ENCODE measurements around the gene LPAR3.
A peak's percentile ranks its signal among the peaks of the same experiment; 100 is the strongest.

LPAR3 gene

DNA sequence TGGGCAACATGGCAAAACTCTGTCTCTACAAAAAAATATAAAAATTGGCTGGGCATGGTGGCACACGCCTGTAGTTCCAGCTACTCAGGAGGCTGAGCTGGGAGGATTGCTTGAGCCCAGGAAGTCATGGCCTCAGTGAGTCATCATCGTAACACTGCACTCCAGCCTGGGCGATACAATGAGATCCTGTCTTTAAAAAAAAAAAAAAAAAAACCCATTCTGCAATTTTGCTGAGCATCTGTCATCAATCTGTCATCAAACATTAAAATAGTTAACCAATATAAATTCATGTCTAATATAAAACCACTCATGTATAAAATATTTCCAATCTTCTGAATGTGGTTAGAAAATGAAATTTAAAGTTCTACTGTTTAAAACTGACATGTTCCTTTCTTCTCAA is 56.9 kb downstream of the LPAR3 start:
- DNase-seq (ENCODE audit: low read depth, low spot score) = peak; percentile 58
- H3K27ac ChIP-seq = peak overlapping the region; percentile 91

DNA sequence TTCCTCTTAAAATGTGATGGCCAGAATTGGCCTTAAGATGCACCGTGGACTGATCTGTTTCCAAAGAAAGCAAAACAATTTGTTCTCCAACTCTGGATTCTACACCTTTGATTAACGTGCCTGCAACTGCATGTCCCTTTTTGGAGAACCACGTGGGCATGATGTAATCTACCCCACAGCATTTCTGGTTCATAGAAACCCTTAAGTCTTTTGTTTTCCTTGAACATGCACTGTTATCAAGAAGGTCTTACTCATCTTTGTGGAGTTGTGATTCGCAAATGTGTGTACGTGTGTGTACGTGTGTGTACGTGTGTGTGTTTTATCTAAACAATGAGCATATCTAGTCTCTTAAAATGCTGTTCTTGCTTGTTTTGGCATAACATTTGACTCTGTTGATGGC is 57.8 kb downstream of the LPAR3 start:
- DNase-seq (ENCODE audit: low read depth, low spot score) = peak; percentile 89
- peak overlapping the region; percentile 91 for H3K27ac ChIP-seq

DNA sequence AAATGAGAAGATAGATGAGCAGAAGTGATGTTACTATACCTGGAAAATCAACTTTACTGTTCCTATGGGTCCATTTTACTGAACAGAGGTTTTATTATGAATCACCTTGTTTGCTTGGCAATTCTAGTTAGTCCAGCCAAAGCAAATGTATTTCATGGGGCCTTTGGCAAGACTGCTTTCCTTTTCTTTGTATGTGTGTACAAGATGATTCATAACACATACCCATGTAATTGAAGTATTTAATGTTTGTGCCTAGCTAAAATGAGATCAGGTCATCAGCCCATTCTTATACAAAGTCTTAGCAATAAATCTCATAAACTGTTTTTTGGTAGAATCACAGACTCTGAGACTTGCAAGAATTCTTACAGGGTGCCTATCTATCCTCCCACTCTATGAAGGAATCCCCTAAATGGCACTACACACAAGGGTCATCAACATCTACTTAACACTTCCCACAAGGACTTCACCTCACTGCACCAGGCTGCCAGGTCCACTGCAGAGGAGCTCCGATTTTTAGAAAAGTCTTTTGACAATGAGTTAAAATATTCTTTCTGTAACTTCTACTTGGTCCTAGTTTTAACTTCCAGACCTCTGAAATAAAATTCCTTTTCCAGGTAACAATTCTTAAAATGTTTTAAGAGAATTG is 58.5 kb downstream of the LPAR3 start:
- DNase-seq (ENCODE audit: low read depth, low spot score) = peak; percentile 87
- peak overlapping the region; percentile 91 for H3K27ac ChIP-seq

DNA sequence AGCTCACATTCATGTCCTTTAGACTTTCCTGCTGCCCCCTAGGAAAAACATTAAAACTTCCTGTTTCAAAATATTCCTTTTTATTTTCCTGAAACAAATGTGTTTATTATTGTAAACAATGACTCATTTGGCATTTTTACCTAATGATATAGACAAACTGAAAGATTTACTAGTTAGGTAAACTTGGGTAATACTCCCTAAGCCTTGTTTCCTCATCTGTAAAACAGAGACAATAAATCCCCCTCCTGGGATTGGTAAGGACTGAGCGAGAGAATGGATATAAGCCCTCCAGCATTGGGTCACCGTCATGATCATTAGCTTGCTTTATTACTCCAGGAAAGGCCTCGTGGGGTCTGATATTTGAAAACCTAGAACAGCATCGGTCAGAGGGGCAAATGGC is 59.8 kb downstream of the LPAR3 start:
- DNase-seq (ENCODE audit: low read depth, low spot score) = no peak
- peak overlapping the region; percentile 91 for H3K27ac ChIP-seq

DNA sequence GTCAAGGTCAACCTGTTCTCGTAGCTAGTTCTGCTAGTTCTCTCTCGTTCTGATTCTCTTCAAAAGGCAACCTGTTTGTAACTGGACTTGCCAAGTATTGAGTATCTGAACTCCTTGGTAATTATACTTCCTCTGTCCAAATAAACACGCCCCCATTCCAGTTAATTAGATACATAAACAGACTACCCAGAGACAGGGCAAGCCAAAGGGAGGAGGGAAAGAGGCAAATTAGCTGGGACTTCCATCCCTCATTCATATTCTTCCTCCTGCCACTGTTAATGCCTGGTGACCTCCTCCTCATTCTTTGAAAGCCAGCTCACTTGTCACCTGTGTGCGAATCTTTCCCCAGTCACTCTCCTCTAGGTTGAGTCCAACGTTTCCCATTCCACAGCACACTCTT is 62.9 kb downstream of the LPAR3 start:
- no peak overlapping the region for H3K27ac ChIP-seq
- no peak for DNase-seq (ENCODE audit: low read depth, low spot score)

DNA sequence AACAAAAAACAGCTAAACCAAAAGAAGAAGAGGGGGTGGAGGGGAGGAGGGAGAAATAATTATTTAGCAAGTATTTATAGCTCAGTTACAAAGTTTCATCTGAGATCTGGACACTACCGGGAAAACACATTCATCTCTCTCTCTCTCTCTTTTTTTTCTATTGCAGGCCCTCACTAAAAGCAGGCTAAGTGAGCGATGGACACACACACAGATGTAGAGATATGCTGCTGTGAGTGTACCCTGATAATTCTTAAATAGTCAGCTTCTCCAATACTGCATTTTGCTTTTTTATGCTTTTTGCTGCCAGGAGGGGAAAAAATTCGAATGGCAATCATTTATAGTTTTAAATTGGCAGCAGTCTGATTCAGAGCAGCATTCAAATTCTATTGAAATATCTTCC is 65.0 kb downstream of the LPAR3 start:
- no peak overlapping the region for H3K27ac ChIP-seq

DNA sequence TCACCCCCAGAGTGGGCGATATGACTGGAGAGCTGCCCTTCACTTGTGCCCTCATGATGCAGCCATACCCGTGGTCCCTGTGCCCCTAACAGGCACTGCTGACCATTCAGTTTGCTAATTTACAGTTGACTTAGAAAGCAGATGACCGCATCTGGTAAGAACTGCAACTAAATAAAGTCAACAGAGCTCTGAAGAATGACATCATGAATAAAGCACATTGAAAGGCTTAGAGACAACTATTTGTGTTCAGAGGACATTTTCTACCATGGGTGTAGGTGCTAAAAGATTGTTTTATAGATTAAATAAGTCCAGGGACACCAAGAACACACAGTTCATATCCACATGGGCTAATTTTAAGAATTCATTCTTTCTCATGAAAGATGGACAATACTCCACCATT is 65.5 kb downstream of the LPAR3 start:
- H3K27ac ChIP-seq = no peak overlapping the region

More for the DNA sequence above, 65.0 kb downstream of the LPAR3 start:
- DNase-seq (ENCODE audit: low read depth, low spot score) = no peak

DNA sequence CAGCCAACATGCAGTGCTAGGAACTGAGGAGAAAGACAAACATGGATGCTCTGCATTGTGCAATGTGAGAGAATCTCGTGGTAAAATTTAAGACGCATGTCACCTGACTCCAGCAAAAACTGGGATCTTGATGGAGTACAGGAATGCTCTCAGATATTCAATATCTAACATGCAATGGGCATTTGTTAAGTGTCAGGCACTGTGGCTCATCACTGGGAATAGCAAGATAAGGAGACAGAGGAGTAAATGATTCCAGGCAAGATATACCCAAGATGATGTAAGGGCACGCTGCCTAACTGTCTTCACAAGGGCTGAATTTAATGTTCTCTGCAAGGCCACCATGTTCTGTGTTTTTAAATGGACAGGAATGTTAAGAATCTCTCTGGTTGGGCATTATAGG is 67.8 kb downstream of the LPAR3 start:
- no peak for DNase-seq (ENCODE audit: low read depth, low spot score)
- H3K27ac ChIP-seq = no peak overlapping the region

More for the DNA sequence above, 65.5 kb downstream of the LPAR3 start:
- DNase-seq (ENCODE audit: low read depth, low spot score) = no peak

DNA sequence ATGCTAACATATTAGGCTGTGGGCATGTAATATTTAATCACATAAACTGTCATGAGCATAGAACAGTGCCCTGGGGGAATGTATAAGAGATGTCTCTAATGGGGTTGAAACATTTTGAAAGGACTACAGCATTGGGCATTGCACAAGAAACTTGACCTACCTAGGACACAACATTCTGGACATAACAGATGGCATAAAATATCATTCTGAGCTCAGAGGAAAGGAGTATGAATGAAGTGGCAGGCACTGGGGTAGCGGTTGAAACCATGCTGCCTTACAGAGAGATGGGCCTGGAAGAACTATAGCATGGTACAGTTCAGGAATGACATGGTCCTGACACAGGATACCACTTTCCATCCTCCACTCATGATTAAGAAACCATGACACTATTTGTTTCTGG is 69.0 kb downstream of the LPAR3 start:
- no peak for DNase-seq (ENCODE audit: low read depth, low spot score)

DNA sequence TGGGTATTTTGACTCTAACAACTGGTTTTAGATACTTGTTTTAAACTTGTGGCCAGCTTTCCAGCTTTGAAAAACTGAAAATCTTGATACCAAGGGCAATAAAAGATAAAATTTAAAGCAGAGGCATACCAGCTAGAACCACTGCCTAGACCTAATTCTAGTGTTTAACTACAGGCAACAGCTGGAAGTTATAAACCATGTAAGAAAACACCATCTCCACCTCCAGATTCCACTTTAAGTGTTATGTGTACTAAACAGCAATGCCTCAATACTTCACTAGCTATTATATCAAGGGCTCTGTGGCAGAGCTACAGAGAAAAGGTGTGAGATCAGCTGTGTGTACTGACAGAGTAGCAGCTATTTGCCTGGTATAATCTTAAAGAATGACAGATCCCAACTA is 69.5 kb downstream of the LPAR3 start:
- no peak for DNase-seq (ENCODE audit: low read depth, low spot score)
- no peak overlapping the region for H3K27ac ChIP-seq

More for the DNA sequence above, 69.0 kb downstream of the LPAR3 start:
- H3K27ac ChIP-seq = no peak overlapping the region

DNA sequence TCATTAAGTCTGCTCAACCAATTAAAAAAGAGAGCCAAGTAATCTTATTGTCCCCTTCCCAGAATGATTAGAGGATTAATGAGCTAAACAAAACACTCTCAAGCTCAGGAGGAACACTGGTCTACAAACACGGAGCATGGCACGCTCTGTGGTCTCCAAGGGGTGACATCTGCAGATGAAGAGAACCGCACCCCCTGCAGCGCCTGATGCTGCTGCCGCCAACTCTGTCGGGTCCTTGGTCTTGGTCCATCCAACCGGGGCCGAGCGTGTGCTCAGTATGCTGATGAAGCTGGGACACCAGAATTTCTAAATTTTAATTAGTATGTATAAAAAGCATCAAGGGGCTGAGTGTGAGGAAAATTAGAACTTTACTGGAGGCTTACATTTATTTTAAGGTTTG is 82.7 kb downstream of the LPAR3 start:
- DNase-seq (ENCODE audit: low read depth, low spot score) = no peak
- H3K27ac ChIP-seq = no peak overlapping the region

DNA sequence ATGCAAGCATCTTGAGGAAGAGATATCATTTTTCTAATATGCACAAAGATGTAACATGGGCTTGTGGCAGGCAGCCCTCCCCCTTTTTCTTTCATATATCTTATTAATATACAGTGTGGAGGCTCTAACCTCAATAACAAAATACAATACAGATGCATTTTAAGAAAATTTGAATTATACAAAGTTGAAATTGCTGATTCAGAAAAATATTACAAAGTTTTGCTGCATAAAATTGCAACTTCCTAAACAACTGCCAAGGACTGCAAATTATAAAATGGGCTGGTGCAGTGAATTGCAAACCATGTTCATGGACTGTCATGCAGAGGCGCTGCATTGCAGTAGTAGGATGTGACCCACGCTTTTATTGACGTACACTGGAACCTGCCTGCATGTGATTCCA is 84.0 kb downstream of the LPAR3 start:
- DNase-seq (ENCODE audit: low read depth, low spot score) = no peak
- no peak overlapping the region for H3K27ac ChIP-seq

DNA sequence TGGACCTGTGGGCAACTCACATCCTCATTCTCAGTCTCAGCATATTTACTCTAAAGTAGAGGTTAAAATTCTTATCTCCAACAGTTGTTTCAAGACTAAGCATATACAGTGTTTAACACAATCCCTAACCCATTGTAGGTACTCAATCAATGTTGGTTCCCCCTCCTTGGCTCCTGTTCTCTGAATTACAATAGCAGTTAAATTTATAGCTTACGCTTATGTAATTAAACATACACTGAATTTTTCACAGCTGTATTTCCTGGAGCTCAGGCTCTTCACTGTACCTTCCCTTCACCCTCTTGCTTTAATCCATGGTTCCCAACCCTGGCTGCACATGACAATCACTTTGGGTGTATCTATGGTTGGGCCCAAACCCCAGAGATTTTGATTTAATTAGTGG is 89.4 kb downstream of the LPAR3 start:
- DNase-seq (ENCODE audit: low read depth, low spot score) = no peak
- H3K27ac ChIP-seq = no peak overlapping the region

DNA sequence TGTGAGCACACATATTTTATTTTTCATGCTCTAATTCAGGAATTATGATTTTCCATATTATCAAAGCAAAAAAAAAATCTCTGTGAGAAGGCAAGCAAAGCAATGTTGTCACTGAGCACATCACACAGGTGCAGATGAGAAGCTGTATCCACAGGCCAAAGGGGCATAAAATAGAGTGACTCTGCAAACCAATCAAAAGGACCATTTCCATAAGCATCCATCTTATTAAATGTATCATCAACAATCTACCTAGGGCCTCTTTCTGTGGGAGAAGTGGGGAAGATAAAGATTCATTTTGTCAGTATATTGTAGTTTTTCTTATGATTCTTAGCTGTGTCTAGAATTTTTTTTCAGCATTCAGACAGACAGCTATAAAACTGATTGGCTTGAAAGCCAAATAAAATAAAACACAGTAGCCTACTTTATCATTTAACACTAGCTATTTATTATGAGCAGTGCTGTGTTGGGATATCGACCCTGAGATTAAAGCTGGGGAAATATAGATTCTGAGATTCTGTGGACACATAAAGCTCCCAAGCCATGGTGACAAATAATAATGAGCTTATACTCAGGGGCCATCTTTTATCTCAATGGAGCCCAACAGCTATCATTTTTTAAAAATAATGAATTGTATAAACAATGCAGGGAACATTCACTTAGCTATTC is 90.3 kb downstream of the LPAR3 start:
- no peak for DNase-seq (ENCODE audit: low read depth, low spot score)
- no peak overlapping the region for H3K27ac ChIP-seq

DNA sequence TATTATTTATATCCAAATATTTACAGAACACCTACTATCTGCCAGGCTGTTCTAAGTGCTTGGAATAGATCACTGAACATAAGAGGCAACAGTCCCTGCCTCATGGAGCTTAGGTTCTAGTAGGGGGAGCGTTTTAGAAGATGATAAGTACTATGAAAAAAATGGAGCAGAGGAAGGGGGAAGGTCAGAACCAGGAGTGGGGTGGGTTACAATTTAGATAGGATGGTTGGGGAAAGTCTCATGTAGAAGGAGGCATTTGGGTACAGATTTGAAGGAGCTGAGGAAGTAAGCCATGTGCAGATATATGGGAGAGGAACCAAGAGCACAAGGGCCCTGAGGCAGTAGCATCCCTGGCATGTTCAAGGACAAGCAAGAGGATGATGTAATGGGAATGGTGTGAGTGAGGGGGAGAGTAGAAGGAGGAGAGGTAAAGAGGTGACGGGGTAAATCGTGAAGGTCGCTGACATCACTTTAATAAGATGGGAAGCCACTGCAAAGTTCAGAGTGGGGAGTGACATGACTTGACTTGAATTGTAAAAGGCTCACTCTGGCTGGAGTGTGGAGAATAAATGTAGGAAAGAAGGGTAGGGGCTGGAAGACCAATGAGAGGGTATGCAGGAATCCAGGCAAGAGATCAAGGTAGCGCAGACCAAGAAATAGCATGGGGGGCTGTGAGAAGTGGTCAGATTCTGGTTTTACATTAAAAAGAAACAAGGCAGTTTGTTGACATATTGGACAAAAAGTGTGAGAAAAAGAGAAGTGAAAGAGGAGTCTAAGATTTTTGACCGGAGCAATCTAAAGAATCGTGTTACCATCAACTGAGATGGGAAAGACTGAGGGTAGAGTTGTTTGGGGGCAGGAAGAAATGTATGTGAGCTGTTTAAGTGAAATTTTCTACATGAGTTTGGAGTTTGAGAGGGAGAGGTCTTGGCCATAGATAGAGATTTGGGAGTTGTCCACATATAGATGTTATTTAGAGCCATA is 92.6 kb downstream of the LPAR3 start:
- no peak for DNase-seq (ENCODE audit: low read depth, low spot score)
- no peak overlapping the region for H3K27ac ChIP-seq

DNA sequence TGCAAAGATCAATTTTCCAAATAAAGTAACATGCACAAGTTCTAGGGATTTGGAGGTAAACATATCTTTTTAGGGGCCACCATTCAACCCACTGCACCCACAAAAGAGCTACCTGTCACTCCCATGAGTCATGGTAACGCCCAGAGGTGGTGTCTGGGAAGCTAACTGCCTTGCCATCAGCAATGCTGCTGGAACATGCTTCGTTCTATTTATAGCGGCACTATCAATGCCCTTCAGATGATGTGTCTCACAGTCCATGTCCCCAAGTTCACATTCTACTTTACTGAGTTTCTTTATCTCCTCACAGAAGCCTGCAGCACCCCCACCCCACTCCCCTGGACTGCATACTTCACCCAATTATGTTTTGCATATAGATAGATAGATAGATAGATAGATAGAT is 95.4 kb downstream of the LPAR3 start:
- H3K27ac ChIP-seq = no peak overlapping the region
- no peak for DNase-seq (ENCODE audit: low read depth, low spot score)

DNA sequence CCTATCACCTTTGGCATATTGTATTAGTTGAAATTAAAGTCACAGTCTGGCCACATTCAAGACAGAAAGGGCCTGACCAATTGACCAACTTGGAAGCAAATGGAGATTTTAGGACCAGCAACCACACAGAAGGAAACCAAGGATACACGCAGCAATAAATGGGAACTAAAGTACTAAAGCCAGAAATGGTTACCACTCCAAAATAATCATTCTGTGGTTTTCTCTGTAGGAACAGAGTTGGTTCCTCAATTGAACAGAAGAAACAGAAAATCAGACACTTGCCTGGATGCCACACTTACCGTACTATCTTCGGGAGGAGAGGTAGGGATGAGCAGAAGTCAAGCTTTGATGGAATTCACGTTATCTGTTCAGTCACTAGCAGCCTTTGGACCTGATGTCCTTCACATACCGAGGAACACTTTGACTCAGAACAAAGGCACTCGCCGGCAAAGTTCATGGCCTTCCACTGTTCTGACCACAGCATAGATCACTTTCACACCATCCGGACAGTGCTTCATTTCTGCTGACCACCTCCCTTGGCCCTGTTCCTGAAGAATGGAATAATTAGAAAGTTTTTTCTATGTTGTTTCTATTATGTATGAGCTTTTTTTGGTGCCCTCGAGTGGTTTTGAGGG is 96.9 kb downstream of the LPAR3 start:
- H3K27ac ChIP-seq = no peak overlapping the region
- DNase-seq (ENCODE audit: low read depth, low spot score) = no peak

DNA sequence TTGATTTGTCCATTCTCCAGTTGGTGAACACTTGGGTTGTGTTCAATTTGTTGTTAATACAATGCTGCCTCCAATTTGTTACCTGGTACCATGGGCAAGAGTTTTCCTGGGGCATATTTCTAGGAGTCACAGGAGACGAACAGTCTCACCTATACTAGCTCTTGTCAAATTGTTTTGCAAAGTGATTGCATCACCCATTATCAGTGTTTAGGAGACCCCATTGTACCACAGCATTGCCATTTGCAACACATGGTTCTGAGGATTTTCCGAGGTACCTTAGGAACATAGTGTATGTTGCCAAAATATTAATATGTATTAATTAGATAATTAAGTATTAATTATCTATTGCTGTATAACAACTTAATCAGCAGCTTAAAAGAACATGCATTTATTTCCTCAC is 97.8 kb downstream of the LPAR3 start:
- no peak for DNase-seq (ENCODE audit: low read depth, low spot score)
- H3K27ac ChIP-seq = no peak overlapping the region

DNA sequence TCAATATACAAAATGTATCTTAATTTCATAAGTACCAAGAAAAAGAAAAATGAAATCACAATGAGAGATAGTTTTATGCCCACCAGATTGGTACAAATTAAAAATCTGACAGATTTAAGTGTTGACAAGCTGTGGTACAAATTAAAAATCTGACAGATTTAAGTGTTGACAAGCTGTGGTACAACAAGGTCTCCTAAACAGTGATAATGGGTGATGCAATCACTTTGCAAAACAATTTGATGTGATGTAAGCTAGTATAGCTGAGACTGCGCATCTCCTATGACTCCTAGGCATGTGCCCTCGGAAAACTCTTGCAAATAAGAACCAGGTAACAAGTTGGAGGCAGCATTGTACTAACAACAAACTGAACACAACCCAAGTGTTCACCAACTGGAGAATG is 100.6 kb downstream of the LPAR3 start:
- no peak overlapping the region for H3K27ac ChIP-seq
- DNase-seq (ENCODE audit: low read depth, low spot score) = no peak

DNA sequence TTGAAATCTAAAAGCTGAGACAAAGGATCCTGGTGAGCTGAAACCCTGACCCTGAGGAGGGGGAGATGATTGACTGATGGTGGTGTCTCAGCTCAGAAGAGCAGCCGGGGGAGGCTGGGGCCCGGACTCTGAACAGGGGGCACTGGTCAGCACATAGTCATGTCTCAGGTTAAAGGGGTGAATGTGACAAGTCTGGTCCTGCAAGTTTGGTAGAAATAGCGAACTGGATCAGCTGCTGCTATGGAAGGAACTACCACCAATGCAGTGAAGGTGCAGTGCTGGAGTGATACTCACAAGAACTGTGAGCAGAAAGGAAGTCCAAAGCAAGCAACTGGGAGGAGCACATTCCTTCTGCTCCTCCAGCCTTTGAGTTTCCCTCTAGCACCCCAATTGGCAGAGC is 104.0 kb downstream of the LPAR3 start:
- DNase-seq (ENCODE audit: low read depth, low spot score) = no peak
- H3K27ac ChIP-seq = no peak overlapping the region
